ENCODE data around the gene ARHGEF37.

ARHGEF37 gene

GRCh38 chr5:149604321-149604720 lies 23.0 kb downstream of the ARHGEF37 start:
- no peak for DNase-seq

DNA sequence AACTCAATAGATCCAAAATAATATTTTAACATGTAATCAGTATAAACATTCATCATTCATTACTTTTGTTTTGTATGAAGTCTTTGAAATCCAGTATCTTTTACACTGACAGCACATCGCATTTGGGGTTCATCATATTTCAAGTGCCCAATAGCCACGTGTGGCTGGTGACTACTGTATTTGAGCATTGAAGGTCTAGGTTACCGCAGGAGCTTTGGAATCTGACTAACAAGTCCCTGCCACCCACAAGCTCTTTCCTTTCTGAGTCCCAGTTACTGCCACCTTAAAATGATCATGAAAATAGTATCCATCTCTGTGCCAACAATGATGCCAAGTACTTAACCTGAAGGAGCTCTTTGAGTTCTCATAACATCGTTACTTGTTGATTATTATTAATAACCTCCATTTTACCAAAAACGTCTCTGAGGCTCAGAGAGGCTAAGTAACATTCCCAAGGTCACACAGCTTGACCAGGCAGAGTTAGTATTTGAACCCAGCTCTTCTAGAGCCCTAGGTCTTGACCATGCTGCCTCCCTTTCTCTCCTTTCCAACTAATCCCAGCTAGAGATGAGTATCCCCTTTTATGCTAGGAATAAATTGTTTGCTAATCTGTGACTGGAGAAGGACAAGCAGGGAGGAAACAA lies 24.2 kb downstream of the ARHGEF37 start:
- no peak for DNase-seq

GRCh38 chr5:149605998-149606724 lies 24.9 kb downstream of the ARHGEF37 start:
- no peak for DNase-seq

GRCh38 chr5:149608936-149609545 lies 27.7 kb downstream of the ARHGEF37 start:
- no peak for DNase-seq

- DNase-seq: no peak
Measured at GRCh38 chr5:149609640-149610219, 28.4 kb downstream of the ARHGEF37 start.

DNA sequence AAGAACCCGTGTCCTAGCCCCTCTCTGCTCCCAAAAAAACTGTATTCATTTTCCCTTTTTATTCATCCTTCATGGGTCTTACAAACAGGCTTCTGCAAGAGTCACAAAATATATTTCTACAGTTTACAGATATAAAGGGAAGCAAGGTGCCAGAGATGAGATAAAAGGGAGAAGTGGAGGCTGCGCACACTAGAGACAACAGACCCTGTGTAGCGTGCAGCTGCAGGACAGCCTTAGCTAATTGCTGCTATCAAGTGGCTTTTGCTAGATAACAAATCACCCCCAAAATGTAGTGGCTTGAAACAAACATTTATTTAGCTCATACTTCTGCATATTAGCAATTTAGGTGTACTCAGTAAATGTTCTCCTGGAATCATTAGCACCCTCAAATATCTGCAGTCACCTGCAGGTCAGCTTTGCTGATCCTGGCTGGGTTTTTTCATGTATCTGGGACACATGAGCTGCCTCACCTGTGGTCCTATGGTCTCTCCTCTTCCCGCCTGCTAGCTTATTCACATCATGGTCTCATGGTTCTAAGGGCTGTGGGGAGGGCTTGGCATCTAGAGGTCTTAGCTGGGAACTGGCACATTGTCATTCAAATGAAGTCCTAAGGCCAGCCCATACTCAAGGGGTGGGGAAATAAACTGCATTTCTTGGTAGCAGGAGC lies 29.4 kb downstream of the ARHGEF37 start:
- DNase-seq: no peak

DNA sequence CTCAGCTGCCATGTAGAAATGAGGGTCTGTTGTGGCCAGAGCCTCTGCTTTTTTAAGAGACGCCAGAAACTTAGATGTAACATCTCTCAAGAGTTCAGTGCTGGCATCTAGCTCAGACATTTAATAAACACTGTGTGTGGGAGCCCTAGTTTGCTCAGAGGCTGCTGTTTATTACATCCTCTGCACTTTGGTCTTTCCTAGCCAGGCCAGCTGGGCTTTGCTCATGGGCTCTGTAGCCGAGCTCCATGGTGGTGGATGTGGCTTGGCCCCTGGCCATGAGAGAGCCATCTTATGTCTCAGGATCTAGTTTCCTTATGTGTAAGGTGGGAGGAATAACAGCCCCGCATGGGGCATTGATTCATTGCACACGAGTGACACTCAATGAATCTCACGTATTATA lies 30.0 kb downstream of the ARHGEF37 start:
- no peak for DNase-seq

DNA sequence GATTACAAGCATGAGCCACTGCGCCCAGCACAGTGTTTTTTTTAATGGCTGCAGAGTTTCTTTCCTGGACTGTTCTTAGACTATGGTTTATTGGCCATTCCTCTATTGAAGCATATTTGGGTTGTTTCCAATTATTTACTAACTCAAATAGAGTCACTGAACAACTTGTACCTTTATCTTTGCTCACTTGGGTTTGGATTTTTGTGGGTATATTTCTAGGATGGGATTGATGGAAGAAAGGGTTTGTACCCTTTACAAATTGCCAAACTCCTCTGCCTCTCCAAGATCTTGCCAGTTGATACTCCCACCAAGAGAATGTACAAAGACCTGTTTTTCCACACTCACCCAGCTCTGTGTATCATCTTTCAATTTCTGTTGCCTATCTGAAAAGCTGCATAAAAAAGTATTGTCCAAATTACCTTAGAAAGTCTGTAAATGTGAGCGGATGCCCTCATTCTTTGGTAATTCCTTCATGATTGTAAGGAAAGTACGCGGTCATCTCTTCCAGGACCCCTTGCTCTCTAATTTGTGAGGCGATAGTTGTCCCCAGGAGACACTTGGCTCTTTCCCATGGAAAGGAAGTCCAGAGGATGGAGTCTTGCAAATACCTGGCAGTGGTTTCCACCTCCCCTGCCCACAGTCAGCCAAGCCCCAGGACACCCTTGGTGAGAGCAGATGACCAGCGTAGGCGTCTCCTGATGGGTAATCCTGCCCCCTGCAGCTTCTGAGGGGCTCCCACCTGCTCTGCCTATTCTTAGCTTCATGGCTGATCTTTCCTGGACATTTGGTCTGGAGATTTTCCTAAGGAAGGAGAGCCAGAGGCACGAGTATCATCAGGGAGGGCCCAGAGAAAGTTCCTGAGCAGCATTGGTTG lies 33.0 kb downstream of the ARHGEF37 start:
- DNase-seq: no peak

DNA sequence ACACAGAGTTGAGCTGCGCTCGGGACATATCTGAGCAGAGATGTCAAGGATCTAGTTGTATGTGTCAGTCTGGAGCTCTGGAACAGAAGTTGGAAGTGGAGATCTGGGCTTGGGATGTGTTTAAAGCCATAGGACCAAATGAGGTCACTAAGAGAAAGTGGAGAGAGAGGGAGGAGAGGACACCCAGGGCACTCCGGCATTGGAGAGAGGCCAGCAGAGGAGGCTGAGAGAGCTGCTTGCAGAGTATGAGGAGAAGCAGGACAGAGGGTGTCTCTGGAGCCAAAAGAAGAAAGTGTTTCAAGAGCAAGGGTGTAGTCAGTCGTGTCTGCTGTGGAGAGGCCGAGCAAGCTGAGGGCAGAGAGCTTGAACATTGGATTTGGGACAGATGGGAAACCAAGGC lies 34.7 kb downstream of the ARHGEF37 start:
- DNase-seq: no peak

GRCh38 chr5:149616727-149617285 lies 35.5 kb downstream of the ARHGEF37 start:
- DNase-seq: no peak

DNA sequence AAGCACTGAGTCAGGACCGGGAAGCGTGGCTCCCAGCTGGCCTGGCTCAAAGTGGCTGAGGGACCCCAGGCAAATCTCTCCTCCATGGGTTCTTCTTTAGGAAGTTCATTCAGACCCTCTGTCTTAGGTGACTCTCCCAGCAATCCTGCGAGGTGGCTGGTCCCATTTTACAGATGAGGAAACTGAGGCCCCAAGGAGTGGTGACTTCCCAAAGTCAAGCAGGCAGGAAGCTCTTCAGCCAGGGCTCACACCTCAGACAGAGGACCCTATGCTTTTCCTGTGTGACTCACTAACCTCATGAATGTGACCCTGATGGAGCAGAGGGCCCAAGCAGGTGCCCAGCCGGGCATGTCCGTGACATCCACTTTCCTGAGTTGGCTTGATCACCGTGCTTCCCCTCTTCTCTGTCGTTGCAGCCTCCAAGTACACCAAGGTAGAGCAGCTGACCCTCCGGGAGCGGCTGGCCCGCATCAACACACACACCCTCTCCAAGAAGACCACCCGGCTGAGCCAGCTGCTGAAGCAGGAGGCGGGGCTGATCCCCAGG lies 36.5 kb downstream of the ARHGEF37 start:
- no peak for DNase-seq

DNA sequence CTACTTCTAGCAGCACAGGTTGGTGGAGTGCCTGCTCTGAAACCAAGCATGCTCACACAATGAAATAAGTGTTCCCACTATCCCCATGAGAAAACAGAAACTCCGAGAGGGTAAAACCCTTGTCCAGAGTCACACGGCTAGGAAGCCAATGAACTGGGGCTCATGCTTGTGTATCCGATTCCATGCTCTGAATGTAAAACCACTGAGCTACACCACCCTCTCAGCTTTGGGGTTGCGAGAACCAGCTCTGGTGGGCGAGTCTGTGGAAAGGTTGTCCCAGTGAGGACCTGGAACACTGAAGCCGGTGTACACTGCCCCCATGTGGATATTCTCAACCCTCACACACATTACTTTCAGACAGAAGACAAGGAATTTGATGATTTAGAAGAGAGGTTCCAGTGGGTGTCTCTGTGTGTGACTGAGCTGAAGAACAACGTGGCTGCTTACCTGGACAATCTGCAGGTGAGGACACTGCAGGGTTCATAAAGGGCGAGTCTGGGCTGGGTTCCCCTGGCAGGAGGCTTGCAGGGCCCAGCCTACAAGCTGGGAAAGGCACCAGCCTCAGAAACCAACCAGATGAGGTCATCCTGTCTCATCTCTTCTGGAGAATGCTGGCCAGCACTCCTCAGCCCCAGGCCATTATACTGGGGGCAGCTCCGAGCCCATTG lies 37.4 kb downstream of the ARHGEF37 start:
- DNase-seq: no peak

DNA sequence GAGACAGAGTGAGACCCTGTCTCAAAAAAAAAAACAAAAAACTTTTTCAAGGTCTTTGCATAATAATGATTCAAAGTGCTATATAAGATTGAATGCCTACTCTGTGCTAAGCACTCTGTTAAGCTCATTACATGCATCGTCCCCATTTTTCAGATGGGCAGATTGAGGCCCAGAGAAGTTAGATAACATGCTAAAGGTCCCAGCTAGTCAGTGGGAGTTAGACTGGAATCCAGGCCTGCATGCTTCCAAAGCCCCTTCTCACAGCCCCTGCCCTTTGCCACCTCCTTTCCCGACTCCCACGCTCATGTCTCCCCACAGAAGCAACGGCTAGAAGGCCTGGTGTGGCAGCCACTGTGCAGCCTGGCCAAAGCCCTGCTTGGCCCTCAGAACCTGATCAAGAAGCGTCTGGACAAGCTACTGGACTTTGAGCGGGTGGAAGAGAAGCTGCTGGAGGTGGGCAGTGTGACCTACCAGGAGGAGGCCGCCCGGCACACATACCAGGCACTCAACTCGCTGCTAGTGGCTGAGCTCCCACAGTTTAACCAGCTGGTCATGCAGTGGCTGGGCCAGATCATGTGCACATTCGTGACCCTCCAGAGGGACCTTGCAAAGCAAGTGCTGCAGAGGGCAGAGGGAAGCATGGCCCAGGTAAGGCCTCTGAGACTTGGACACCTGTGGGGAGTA lies 40.3 kb downstream of the ARHGEF37 start:
- no peak for DNase-seq

DNA sequence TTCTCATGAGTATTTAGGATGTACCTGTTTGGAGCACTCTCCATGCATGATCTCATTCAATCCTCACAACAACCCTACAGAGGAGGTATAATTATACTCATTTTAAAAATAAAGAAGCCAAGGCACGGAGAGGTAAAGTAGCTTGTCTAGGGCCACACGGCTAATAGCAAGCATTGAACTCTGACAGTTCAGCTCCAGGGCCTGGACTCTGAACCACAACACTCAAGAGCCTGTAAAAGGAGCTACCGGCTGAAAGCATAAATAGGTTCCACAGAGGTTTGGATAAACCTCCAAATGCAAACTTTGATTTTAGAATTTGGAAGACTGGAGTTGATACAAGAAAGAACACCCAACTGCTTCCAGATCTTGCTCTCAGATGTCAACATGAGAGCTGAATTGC lies 41.2 kb downstream of the ARHGEF37 start:
- DNase-seq: no peak

DNA sequence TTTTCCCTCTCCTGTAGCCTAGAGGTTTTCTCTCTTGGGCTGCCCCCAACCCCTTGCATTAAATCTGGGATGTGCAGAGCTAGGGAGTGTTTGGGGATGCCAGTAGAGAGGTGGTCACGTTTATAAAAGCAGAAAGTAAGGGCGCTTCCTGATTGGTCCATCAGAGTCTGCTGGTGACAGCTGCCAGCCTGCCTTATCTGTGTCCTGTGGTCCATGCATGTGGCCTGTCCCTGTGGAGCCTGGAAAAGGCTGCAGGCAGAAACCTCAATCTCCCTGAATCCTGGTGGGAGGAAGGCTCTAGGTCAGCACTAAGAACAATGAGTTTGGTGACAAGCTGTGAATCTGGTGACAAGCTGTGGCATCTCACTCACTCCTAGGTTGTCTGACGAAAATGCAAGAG lies 42.2 kb downstream of the ARHGEF37 start:
- no peak for DNase-seq

DNA sequence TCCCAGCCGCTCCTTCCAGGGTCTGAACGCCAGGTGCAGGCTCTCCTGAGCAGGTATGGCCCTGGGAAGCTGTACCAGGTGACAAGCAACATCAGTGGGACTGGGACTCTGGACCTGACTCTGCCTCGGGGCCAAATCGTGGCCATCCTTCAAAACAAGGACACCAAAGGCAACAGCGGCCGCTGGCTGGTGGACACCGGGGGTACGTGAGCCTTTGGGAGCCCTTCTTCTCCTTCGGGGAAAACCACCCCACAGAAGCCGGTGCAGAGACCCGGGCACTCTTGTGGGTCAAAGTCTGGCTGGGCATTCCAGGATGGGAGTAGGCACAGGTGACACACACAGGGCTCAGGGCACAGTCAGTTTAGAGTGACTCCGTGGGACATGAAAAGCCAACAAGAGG lies 45.8 kb downstream of the ARHGEF37 start:
- no peak for DNase-seq

GRCh38 chr5:149628221-149628620 lies 46.9 kb downstream of the ARHGEF37 start:
- DNase-seq: no peak

DNA sequence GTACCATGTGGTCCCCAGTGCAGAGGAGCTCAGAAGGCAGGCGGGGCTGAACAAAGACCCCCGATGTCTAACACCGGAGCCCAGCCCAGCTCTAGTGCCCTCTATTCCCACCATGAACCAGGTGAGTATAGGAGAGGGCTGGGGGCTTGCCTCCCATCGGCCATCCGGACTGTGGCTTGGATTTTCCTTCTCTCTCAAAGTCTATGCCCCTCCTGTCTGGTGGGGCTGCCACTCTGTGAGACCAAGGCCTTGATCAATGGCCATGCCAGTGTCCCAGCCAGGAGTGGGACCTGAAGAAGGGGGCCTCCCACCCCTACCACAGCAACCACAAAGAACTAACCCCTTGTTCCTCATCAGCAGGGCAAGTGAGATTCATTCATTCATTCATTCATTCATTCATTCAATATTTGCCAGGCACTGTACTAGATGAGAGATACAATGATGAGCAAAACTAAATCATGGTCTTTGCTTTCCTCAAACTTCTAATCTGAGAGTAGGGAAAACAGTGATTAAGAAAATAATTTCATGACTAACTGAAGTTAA lies 47.6 kb downstream of the ARHGEF37 start:
- DNase-seq: no peak

DNA sequence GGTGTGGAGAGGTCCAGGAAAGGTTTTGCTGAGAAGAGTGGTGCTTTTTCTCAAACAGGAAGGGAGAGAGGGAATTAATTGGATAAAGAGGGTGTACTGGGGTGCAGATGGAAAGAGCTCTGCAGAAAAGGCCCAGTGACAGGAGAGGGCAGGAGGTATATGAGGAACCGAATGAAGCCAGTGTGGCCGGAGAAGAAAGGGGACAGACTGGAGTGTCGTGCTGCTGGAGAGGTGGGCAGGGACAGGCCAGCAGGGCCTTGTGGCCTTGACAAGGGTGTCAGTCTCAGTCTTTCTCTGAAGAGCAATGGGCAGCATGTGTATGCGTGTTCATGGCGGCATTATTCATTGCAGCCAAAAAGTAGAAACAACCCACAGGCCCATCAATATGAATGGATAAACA lies 48.1 kb downstream of the ARHGEF37 start:
- DNase-seq: no peak

GRCh38 chr5:149630337-149630736 lies 49.0 kb downstream of the ARHGEF37 start:
- no peak for DNase-seq

Data from stimulated activated CD4-positive, alpha-beta T cell treated with anti-CD3 and anti-CD28 coated beads, Interleukin-4, amount 100 ng/mL, for 4 hours (primary cell).